ENCODE data around the gene FPGT.
"Not testable (repeated sequence)": the region's sequence is repeated elsewhere in the genome, so short reads cannot be mapped to it uniquely, and the experiment has no call there.

The FPGT gene

GRCh38 chr1:74222701-74223100, 24.7 kb downstream of the FPGT start:
- no peak for DNase-seq (ENCODE audit: insufficient read length)
- FAIRE-seq, result no peak
- TF ChIP-seq TAF1 (IDR thresholded peaks at IDR 0.05; ENCODE audit: borderline replicate concordance, low read depth, low read length), result no peak
- TF ChIP-seq POLR2AphosphoS5 (IDR thresholded peaks at IDR 0.05; ENCODE audit: low read depth, low read length), result no peak
- TF ChIP-seq POLR2A (IDR thresholded peaks at IDR 0.05; ENCODE audit: low read depth, low read length), result no peak

- DNase-seq (ENCODE audit: insufficient read length) (no peak), FAIRE-seq (no peak)
- TF ChIP-seq POLR2A (IDR thresholded peaks at IDR 0.05; ENCODE audit: low read depth, low read length), result no peak
- TF ChIP-seq TAF1 (IDR thresholded peaks at IDR 0.05; ENCODE audit: borderline replicate concordance, low read depth, low read length), result no peak
- no peak for TF ChIP-seq POLR2AphosphoS5 (IDR thresholded peaks at IDR 0.05; ENCODE audit: low read depth, low read length)
Measured at GRCh38 chr1:74223453-74223852, 25.4 kb downstream of the FPGT start.

GRCh38 chr1:74235153-74235552, 37.1 kb downstream of the FPGT start, which contains the start of gene TNNI3K:
TNNI3K (plus strand) TSS chr1:74235387; CDS start chr1:74235452, 65 bp downstream.
- TF ChIP-seq TAF1 (IDR thresholded peaks at IDR 0.05; ENCODE audit: borderline replicate concordance, low read depth, low read length) (no peak), POLR2A (IDR thresholded peaks at IDR 0.05; ENCODE audit: low read depth, low read length) (no peak), POLR2AphosphoS5 (IDR thresholded peaks at IDR 0.05; ENCODE audit: low read depth, low read length) (no peak)
- FAIRE-seq (no peak), DNase-seq (ENCODE audit: insufficient read length) (no peak)

GRCh38 chr1:74236440-74236839, 38.4 kb downstream of the FPGT start:
- FAIRE-seq, result no peak
- TF ChIP-seq TAF1 (IDR thresholded peaks at IDR 0.05; ENCODE audit: borderline replicate concordance, low read depth, low read length), result no peak
- no peak for TF ChIP-seq POLR2AphosphoS5 (IDR thresholded peaks at IDR 0.05; ENCODE audit: low read depth, low read length)
- TF ChIP-seq POLR2A (IDR thresholded peaks at IDR 0.05; ENCODE audit: low read depth, low read length), result no peak

GRCh38 chr1:74237035-74237434, 39.0 kb downstream of the FPGT start:
- DNase-seq (ENCODE audit: insufficient read length) (no peak), FAIRE-seq (no peak)
- no peak for TF ChIP-seq POLR2AphosphoS5 (IDR thresholded peaks at IDR 0.05; ENCODE audit: low read depth, low read length)
- TF ChIP-seq TAF1 (IDR thresholded peaks at IDR 0.05; ENCODE audit: borderline replicate concordance, low read depth, low read length), result no peak
- TF ChIP-seq POLR2A (IDR thresholded peaks at IDR 0.05; ENCODE audit: low read depth, low read length), result no peak

More at GRCh38 chr1:74236440-74236839, 38.4 kb downstream of the FPGT start:
- DNase-seq (ENCODE audit: insufficient read length), result no peak

GRCh38 chr1:74237787-74238186, 39.7 kb downstream of the FPGT start:
- FAIRE-seq (no peak), DNase-seq (ENCODE audit: insufficient read length) (no peak)
- TF ChIP-seq POLR2AphosphoS5 (IDR thresholded peaks at IDR 0.05; ENCODE audit: low read depth, low read length) (no peak), POLR2A (IDR thresholded peaks at IDR 0.05; ENCODE audit: low read depth, low read length) (no peak), TAF1 (IDR thresholded peaks at IDR 0.05; ENCODE audit: borderline replicate concordance, low read depth, low read length) (no peak)

GRCh38 chr1:74245168-74245772, 47.2 kb downstream of the FPGT start:
- DNase-seq (ENCODE audit: insufficient read length), result no peak
- TF ChIP-seq POLR2AphosphoS5 (IDR thresholded peaks at IDR 0.05; ENCODE audit: low read depth, low read length), result no peak
- TF ChIP-seq POLR2A (IDR thresholded peaks at IDR 0.05; ENCODE audit: low read depth, low read length), result no peak
- no peak for TF ChIP-seq TAF1 (IDR thresholded peaks at IDR 0.05; ENCODE audit: borderline replicate concordance, low read depth, low read length)

GRCh38 chr1:74246315-74246714, 48.3 kb downstream of the FPGT start:
- no peak for FAIRE-seq
- TF ChIP-seq POLR2AphosphoS5 (IDR thresholded peaks at IDR 0.05; ENCODE audit: low read depth, low read length), result no peak
- no peak for DNase-seq (ENCODE audit: insufficient read length)

More at GRCh38 chr1:74245168-74245772, 47.2 kb downstream of the FPGT start:
- FAIRE-seq, result no peak

- FAIRE-seq, result no peak
- TF ChIP-seq POLR2AphosphoS5 (IDR thresholded peaks at IDR 0.05; ENCODE audit: low read depth, low read length) (no peak), TAF1 (IDR thresholded peaks at IDR 0.05; ENCODE audit: borderline replicate concordance, low read depth, low read length) (no peak), POLR2A (IDR thresholded peaks at IDR 0.05; ENCODE audit: low read depth, low read length) (no peak)
- no peak for DNase-seq (ENCODE audit: insufficient read length)
Measured at GRCh38 chr1:74247881-74248528, 50.0 kb downstream of the FPGT start.

- not testable (repeated sequence) for FAIRE-seq; DNase-seq (ENCODE audit: insufficient read length)
Measured at GRCh38 chr1:74253243-74253824, 55.3 kb downstream of the FPGT start.
